Measurements from ENCODE around the gene WBP1.

DNA sequence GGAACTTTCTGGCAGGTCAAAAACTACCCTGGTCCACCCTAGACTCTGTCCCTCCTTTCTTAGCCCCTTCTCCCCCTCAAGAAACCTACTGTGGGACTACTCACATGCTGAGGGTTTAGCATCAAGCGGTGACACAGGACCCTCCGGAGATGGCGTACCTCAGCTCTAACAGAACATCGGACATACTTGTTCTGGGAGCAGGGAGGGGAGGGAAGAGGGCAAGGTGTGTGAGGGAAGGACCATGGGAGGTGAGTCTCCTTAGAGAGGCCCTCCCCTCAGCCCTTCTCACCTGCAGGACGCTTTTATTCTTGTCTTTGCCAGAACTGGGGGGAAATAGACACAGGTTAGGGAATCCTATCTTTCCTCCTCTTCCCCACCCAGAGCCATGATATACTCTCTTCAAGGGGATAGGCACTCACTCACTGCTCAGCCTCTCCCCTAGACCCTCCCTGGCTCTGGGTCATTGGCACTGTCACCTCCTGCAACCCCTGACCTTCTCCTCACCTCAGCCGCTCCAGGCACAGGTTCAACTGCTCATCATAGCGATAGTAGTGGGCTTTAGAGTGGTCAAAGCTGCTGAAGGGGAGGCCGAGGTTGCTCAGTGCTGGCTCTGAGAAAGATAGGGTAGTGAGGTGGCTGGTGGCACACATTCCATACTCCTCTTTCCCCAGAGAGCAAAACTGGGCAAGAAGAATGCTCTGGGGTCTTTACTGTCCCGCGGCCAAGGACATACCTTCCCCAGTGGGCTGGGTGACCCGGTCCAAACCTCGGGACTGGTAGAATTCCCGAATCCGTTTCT lies 47.4 kb downstream of the WBP1 start:
- no peak for TF ChIP-seq MYC (IDR thresholded peaks at IDR 0.05; ENCODE audit: low read depth, low read length)
- TF ChIP-seq, protein P1, sequence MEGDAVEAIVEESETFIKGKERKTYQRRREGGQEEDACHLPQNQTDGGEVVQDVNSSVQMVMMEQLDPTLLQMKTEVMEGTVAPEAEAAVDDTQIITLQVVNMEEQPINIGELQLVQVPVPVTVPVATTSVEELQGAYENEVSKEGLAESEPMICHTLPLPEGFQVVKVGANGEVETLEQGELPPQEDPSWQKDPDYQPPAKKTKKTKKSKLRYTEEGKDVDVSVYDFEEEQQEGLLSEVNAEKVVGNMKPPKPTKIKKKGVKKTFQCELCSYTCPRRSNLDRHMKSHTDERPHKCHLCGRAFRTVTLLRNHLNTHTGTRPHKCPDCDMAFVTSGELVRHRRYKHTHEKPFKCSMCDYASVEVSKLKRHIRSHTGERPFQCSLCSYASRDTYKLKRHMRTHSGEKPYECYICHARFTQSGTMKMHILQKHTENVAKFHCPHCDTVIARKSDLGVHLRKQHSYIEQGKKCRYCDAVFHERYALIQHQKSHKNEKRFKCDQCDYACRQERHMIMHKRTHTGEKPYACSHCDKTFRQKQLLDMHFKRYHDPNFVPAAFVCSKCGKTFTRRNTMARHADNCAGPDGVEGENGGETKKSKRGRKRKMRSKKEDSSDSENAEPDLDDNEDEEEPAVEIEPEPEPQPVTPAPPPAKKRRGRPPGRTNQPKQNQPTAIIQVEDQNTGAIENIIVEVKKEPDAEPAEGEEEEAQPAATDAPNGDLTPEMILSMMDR (IDR thresholded peaks at IDR 0.05; ENCODE audit: extremely low read depth in 1 of 2, insufficient read depth in 1 of 2, low read depth in 1 of 2, low read length in 2 of 2) = no peak
- no peak for TF ChIP-seq POLR2A (IDR thresholded peaks at IDR 0.05; ENCODE audit: low read depth, low read length)
- no peak for TF ChIP-seq GATA2 (IDR thresholded peaks at IDR 0.05; ENCODE audit: insufficient read depth, insufficient read length, low read depth, low read length)
- TF ChIP-seq EZH2 (IDR thresholded peaks at IDR 0.05; ENCODE audit: borderline replicate concordance, low read depth, low read length, severe bottlenecking) = no peak
- TF ChIP-seq, protein P2, sequence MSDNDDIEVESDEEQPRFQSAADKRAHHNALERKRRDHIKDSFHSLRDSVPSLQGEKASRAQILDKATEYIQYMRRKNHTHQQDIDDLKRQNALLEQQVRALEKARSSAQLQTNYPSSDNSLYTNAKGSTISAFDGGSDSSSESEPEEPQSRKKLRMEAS (IDR thresholded peaks at IDR 0.05; ENCODE audit: insufficient read depth, insufficient read length) = no peak
- no peak for TF ChIP-seq POLR2AphosphoS5 (IDR thresholded peaks at IDR 0.05; ENCODE audit: insufficient read depth, low read depth, low read length)
- no peak for TF ChIP-seq JUN (IDR thresholded peaks at IDR 0.05; ENCODE audit: borderline replicate concordance, insufficient read depth, insufficient read length, low read depth)
- no peak for TF ChIP-seq FOS (IDR thresholded peaks at IDR 0.05; ENCODE audit: borderline replicate concordance, insufficient read depth, low read length)

All from endothelial cell of umbilical vein (primary cell).